Liver (tissue), 9 donors: ENCODE data around the gene JPT1. TPM values are rescaled to one million over a fixed set of nuclear protein-coding genes. Genes with fewer than 3 reads are reported as not detected.

Experiments
- DNase-seq: peaks from one replicate; pipeline ENCODE4 v3.0.0-alpha.2; 2017; ENCODE audit warnings: low spot score
- H3K27ac ChIP-seq, 2 donors: one replicate each; pipeline ENCODE4 v1.7.0; 2013; ENCODE audit warnings: inconsistent platforms in 2 of 2, low read length in 2 of 2, control low read depth in 1 of 2, low read depth in 1 of 2, mild to moderate bottlenecking in 1 of 2
- H3K27me3 ChIP-seq, 4 donors: one replicate each; pipeline versions ENCODE4 v1.6.1 to v1.7.0; 2013; ENCODE audit warnings: low read length in 3 of 4, inconsistent platforms in 1 of 4, mild to moderate bottlenecking in 1 of 4, moderate library complexity in 1 of 4; ENCODE audit not compliant: control insufficient read depth in 4 of 4, insufficient read depth in 4 of 4
- H3K36me3 ChIP-seq, 4 donors: one replicate each; pipeline versions ENCODE4 v1.6.1 to v1.7.0; 2013; ENCODE audit warnings: low read length in 3 of 4, mild to moderate bottlenecking in 3 of 4, low read depth in 1 of 4, moderate library complexity in 1 of 4; ENCODE audit not compliant: control insufficient read depth in 4 of 4, insufficient read depth in 3 of 4
- H3K4me1 ChIP-seq, 4 donors: one replicate each; pipeline versions ENCODE4 v1.6.1 to v1.7.0; 2013; ENCODE audit warnings: low read length in 3 of 4, mild to moderate bottlenecking in 3 of 4, moderate library complexity in 1 of 4; ENCODE audit not compliant: control insufficient read depth in 4 of 4, insufficient read depth in 4 of 4
- H3K4me3 ChIP-seq, 3 donors: one replicate each; pipeline versions ENCODE4 v1.6.1 to v1.7.0; 2013; ENCODE audit warnings: low read length in 3 of 3, control low read depth in 1 of 3, low read depth in 1 of 3, mild to moderate bottlenecking in 1 of 3
- H3K9ac ChIP-seq, 2 donors: one replicate each; pipeline ENCODE4 v1.7.0; 2013; ENCODE audit warnings: low read length in 2 of 2, mild to moderate bottlenecking in 2 of 2, moderate library complexity in 2 of 2, control low read depth in 1 of 2, low read depth in 1 of 2
- H3K9me3 ChIP-seq, 4 donors: one replicate each; pipeline versions ENCODE4 v1.6.1 to v1.7.0; 2013; ENCODE audit warnings: low read length in 3 of 4; ENCODE audit not compliant: control insufficient read depth in 4 of 4
- EGR1 ChIP-seq, 2 donors: IDR thresholded peaks; 2 replicates each; pipeline ENCODE4 v1.6.1; 2016 to 2018; ENCODE audit warnings: antibody characterized with exemption in 2 of 2, low read depth in 2 of 2
- FOXA1 ChIP-seq: IDR thresholded peaks from 2 replicates; pipeline ENCODE4 v1.6.1; 2016; ENCODE audit warnings: antibody characterized with exemption
- FOXA2 ChIP-seq: IDR thresholded peaks from 2 replicates; pipeline ENCODE4 v1.6.1; 2016; ENCODE audit warnings: antibody characterized with exemption
- GABPA ChIP-seq, 2 donors: IDR thresholded peaks in 1 of 2; conservative IDR thresholded peaks in 1 of 2; 2 replicates each; pipeline ENCODE4 v1.6.1; 2016; ENCODE audit warnings: antibody characterized with exemption in 2 of 2, mild to moderate bottlenecking in 1 of 2, moderate library complexity in 1 of 2
- HNF4A ChIP-seq, 2 donors: conservative IDR thresholded peaks; 2 replicates each; pipeline ENCODE4 v1.6.1; 2016; ENCODE audit warnings: antibody characterized with exemption in 2 of 2, mild to moderate bottlenecking in 2 of 2
- HNF4G ChIP-seq: IDR thresholded peaks from 2 replicates; pipeline ENCODE4 v1.6.1; 2016; ENCODE audit warnings: antibody characterized with exemption
- JUND ChIP-seq, 2 donors: IDR thresholded peaks; 2 replicates each; pipeline ENCODE4 v1.6.1; 2016; ENCODE audit warnings: antibody characterized with exemption in 2 of 2
- NR2F2 ChIP-seq: IDR thresholded peaks from 2 replicates; pipeline ENCODE4 v1.6.1; 2016; ENCODE audit warnings: antibody characterized with exemption
- RAD21 ChIP-seq, 2 donors: IDR thresholded peaks; 2 replicates each; pipeline ENCODE4 v1.6.1; 2016; ENCODE audit warnings: antibody characterized with exemption in 2 of 2, mild to moderate bottlenecking in 2 of 2
- RXRA ChIP-seq, 2 donors: IDR thresholded peaks; 2 replicates each; pipeline ENCODE4 v1.6.1; 2017 to 2018; ENCODE audit warnings: antibody characterized with exemption in 2 of 2, mild to moderate bottlenecking in 1 of 2
- SP1 ChIP-seq: IDR thresholded peaks from 2 replicates; pipeline ENCODE4 v1.6.1; 2018; ENCODE audit warnings: antibody characterized with exemption, mild to moderate bottlenecking
- TAF1 ChIP-seq: conservative IDR thresholded peaks from 2 replicates; pipeline ENCODE4 v1.6.1; 2016; ENCODE audit warnings: antibody characterized with exemption, mild to moderate bottlenecking
- YY1 ChIP-seq: IDR thresholded peaks from 2 replicates; pipeline ENCODE4 v1.6.1; 2016; ENCODE audit warnings: antibody characterized with exemption, mild to moderate bottlenecking
- WGBS: extraction: QIAGEN DNeasy Blood & Tissue Kit; methylation state at CpG from one replicate; pipeline ENCODE4 v1.1.7; 2013; 5-methylcytosine and 5-hydroxymethylcytosine counted together
- polyA plus RNA-seq, 2 donors: library from polyadenylated mRNA; stranded (reverse) in 1 of 2; unstranded in 1 of 2; fragments of 200-250 nt in 1 of 2; fragments of >200 nt in 1 of 2; fragmentation: Nextera tagmentation in 1 of 2; extraction: Ambion mirVana in 1 of 2; gene quantifications; one replicate each; pipeline versions ENCODE4 v1.2.1 to v1.2.3, GENCODE V29; 2013 to 2015
- total RNA-seq, 2 donors: library from RNA; depleted of rRNA; stranded (reverse); fragments of >200 nt; gene quantifications; one replicate each; pipeline ENCODE4 v1.2.3, GENCODE V29; 2014
- TF ChIP-seq, protein P1 (sequence below): IDR thresholded peaks from 2 replicates; pipeline ENCODE4 v1.6.1; 2016; ENCODE audit warnings: antibody characterized with exemption, mild to moderate bottlenecking
- TF ChIP-seq, protein P2 (sequence below): IDR thresholded peaks from 2 replicates; pipeline ENCODE4 v1.6.1; 2016; ENCODE audit warnings: antibody characterized with exemption
- TF ChIP-seq, protein P3 (sequence below): IDR thresholded peaks from 2 replicates; pipeline ENCODE4 v1.6.1; 2016; ENCODE audit warnings: antibody characterized with exemption
- TF ChIP-seq, protein P4 (sequence below): IDR thresholded peaks from 2 replicates; pipeline ENCODE4 v1.6.1; 2016; ENCODE audit warnings: antibody characterized with exemption
- TF ChIP-seq, protein P5 (sequence below): fragments of 150-350 bp; IDR thresholded peaks from 2 replicates; pipeline ENCODE4 v1.5.1; 2017; ENCODE audit warnings: improper control_type of control experiment, low read depth, low read length; ENCODE audit not compliant: missing input control
- donor health status: healthy.
- donor health status: healthy.
- donor health status: healthy.
- donor health status: healthy.
- donor health status: healthy.

The JPT1 gene
- total and polyA plus RNA-seq, 4 donors = 20.5 to 47.8 (median 43.9) TPM

DNA sequence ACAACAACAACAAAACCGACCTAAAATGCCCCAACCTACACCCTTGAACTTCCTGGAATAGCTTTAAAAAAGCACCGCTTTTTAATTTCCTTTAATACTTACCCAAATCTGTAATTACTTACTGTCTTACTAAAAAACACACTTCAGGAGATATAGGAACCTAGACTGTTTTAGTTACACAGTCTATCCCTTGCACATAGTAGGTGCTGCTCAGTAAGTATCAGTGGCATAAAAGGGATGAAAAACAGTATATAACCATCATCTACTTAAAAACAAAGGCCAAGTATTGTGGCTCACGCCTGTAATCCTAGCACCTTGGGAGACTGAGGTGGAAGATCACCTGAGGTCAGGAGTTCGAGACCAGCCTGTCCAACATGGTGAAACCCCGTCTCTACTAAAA lies 22.3 kb upstream of the JPT1 start:
- H3K4me1 ChIP-seq = peaks cover 0 to 10% (median 6%) of the 10 kb centered on the region in 4 donors
- no peak for DNase-seq
- no peaks in the 10 kb centered on the region for H3K27me3 ChIP-seq
- H3K36me3 ChIP-seq = peaks cover 7 to 36% (median 28%) of the 10 kb centered on the region in 4 donors
- no peaks in the 10 kb centered on the region for H3K9me3 ChIP-seq
- TF ChIP-seq, protein P1, sequence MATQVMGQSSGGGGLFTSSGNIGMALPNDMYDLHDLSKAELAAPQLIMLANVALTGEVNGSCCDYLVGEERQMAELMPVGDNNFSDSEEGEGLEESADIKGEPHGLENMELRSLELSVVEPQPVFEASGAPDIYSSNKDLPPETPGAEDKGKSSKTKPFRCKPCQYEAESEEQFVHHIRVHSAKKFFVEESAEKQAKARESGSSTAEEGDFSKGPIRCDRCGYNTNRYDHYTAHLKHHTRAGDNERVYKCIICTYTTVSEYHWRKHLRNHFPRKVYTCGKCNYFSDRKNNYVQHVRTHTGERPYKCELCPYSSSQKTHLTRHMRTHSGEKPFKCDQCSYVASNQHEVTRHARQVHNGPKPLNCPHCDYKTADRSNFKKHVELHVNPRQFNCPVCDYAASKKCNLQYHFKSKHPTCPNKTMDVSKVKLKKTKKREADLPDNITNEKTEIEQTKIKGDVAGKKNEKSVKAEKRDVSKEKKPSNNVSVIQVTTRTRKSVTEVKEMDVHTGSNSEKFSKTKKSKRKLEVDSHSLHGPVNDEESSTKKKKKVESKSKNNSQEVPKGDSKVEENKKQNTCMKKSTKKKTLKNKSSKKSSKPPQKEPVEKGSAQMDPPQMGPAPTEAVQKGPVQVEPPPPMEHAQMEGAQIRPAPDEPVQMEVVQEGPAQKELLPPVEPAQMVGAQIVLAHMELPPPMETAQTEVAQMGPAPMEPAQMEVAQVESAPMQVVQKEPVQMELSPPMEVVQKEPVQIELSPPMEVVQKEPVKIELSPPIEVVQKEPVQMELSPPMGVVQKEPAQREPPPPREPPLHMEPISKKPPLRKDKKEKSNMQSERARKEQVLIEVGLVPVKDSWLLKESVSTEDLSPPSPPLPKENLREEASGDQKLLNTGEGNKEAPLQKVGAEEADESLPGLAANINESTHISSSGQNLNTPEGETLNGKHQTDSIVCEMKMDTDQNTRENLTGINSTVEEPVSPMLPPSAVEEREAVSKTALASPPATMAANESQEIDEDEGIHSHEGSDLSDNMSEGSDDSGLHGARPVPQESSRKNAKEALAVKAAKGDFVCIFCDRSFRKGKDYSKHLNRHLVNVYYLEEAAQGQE = no peak
- TF ChIP-seq, protein P2, sequence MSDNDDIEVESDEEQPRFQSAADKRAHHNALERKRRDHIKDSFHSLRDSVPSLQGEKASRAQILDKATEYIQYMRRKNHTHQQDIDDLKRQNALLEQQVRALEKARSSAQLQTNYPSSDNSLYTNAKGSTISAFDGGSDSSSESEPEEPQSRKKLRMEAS = no peak
- TF ChIP-seq FOXA2 (no peak), JUND (IDR thresholded peaks at IDR 0.05) (no peak), RXRA (IDR thresholded peaks at IDR 0.05) (no peak), NR2F2 (no peak), RAD21 (IDR thresholded peaks at IDR 0.05) (no peak), TAF1 (no peak), HNF4G (no peak), YY1 (no peak), FOXA1 (no peak), SP1 (no peak), GABPA (IDR thresholded peaks at IDR 0.05 in 1 of 2, conservative IDR thresholded peaks at IDR 0.05 in 1 of 2) (no peak)
- H3K27ac ChIP-seq = no peak overlapping the region
- WGBS = 87% methylated on average over 5 of the region's 5 CpGs
- H3K4me3 ChIP-seq = no peak overlapping the region
- no peak overlapping the region for H3K9ac ChIP-seq

DNA sequence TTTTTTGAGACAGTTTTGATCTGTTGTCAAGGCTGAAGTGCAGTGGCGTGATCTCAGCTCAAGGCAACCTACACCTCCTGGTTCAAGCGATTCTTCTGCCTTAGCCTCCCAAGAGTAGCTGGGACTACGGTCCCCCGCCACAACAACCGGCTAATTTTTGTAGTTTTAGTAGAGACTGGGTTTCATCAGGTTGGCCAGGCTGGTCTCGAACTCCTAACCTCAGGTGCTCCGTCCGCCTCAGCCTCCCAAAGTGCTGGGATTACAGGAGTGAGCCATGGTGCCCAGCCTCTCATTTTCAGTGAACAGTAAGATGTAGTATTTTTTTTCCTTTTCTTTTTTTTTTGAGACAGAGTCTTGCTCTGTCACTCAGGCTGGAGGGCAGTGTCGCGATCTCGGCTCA lies 20.7 kb upstream of the JPT1 start:
- Histone ChIP-seq H3K9ac (no peak overlapping the region), H3K4me3 (no peak overlapping the region), H3K36me3 (peaks cover 7 to 38% (median 28%) of the 10 kb centered on the region in 4 donors), H3K9me3 (no peaks in the 10 kb centered on the region), H3K4me1 (peaks cover 0 to 2% (median 0%) of the 10 kb centered on the region in 4 donors), H3K27me3 (no peaks in the 10 kb centered on the region), H3K27ac (no peak overlapping the region)
- TF ChIP-seq, protein P3, sequence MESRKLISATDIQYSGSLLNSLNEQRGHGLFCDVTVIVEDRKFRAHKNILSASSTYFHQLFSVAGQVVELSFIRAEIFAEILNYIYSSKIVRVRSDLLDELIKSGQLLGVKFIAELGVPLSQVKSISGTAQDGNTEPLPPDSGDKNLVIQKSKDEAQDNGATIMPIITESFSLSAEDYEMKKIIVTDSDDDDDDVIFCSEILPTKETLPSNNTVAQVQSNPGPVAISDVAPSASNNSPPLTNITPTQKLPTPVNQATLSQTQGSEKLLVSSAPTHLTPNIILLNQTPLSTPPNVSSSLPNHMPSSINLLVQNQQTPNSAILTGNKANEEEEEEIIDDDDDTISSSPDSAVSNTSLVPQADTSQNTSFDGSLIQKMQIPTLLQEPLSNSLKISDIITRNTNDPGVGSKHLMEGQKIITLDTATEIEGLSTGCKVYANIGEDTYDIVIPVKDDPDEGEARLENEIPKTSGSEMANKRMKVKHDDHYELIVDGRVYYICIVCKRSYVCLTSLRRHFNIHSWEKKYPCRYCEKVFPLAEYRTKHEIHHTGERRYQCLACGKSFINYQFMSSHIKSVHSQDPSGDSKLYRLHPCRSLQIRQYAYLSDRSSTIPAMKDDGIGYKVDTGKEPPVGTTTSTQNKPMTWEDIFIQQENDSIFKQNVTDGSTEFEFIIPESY = no peak
- DNase-seq = no peak
- 95% methylated on average over 11 of the region's 11 CpGs for WGBS

DNA sequence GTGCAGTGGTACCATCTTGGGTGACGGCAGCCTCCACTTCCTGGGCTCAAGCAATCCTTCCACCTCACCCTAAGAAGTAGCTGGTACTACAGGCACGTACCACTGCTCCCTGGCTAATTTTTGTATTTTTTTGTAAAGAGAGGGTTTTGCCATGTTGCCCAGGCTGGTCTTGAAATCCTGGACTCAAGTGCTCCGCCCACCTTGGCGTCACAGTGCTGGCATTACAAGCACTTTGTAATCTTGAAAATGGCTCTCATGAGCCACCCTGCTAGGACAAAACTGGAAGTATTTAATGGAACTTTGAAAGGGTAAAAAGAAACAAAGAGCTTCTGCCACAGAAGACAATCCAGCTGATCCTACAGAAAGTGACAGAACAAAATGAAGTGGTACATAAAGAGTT lies 19.2 kb upstream of the JPT1 start:
- 90% methylated on average over 4 of the region's 4 CpGs for WGBS
- H3K27ac ChIP-seq = no peak overlapping the region
- no peak for DNase-seq
- no peaks in the 10 kb centered on the region for H3K9me3 ChIP-seq
- H3K9ac ChIP-seq = no peak overlapping the region
- no peaks in the 10 kb centered on the region for H3K27me3 ChIP-seq
- H3K4me3 ChIP-seq = no peak overlapping the region
- TF ChIP-seq, protein P4, sequence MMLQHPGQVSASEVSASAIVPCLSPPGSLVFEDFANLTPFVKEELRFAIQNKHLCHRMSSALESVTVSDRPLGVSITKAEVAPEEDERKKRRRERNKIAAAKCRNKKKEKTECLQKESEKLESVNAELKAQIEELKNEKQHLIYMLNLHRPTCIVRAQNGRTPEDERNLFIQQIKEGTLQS = no peak
- TF ChIP-seq, protein P5, sequence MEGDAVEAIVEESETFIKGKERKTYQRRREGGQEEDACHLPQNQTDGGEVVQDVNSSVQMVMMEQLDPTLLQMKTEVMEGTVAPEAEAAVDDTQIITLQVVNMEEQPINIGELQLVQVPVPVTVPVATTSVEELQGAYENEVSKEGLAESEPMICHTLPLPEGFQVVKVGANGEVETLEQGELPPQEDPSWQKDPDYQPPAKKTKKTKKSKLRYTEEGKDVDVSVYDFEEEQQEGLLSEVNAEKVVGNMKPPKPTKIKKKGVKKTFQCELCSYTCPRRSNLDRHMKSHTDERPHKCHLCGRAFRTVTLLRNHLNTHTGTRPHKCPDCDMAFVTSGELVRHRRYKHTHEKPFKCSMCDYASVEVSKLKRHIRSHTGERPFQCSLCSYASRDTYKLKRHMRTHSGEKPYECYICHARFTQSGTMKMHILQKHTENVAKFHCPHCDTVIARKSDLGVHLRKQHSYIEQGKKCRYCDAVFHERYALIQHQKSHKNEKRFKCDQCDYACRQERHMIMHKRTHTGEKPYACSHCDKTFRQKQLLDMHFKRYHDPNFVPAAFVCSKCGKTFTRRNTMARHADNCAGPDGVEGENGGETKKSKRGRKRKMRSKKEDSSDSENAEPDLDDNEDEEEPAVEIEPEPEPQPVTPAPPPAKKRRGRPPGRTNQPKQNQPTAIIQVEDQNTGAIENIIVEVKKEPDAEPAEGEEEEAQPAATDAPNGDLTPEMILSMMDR = no peak
- TF ChIP-seq HNF4A (conservative IDR thresholded peaks at IDR 0.05) (no peak), EGR1 (IDR thresholded peaks at IDR 0.05; ENCODE audit: low read depth in 2 of 2) (no peak), GABPA (IDR thresholded peaks at IDR 0.05 in 1 of 2, conservative IDR thresholded peaks at IDR 0.05 in 1 of 2) (no peak)
- TF ChIP-seq, protein P2 = no peak
- TF ChIP-seq, protein P3 = no peak
- H3K4me1 ChIP-seq = no peaks in the 10 kb centered on the region
- peaks cover 7 to 34% (median 22%) of the 10 kb centered on the region in 4 donors for H3K36me3 ChIP-seq
